IMR-90 (cell line): ENCODE data around the gene CNDP1. TPM values are rescaled to one million over a fixed set of nuclear protein-coding genes. Genes with fewer than 3 reads are reported as not detected.
A peak's percentile ranks its signal among the peaks of the same experiment; 100 is the strongest.

Experiments
- ATAC-seq: fragments of 200-7000 bp; cut with Tn5 transposase; 2 replicates; pipeline ENCODE4 v1.9.1; 2020; ENCODE audit warnings: low read depth, mild to moderate bottlenecking, moderate library complexity
- BruUV-seq: library from RNA; stranded (reverse); fragments of 400-500 nt; replicated peaks from 2 replicates; lab custom pipeline; 2021; lab: Mats Ljungman, UMichigan
- CTCF ChIA-PET: fragments of 300-600 bp; formaldehyde crosslinking; extraction: SDS; loops from one replicate; lab custom pipeline; 2021; ENCODE audit warnings: antibody characterized with exemption; lab: Yijun Ruan, JAX
- POLR2A ChIA-PET: fragments of 300-600 bp; sonication (Branson Sonifier 250); formaldehyde crosslinking; loops from one replicate; lab custom pipeline; 2022; ENCODE audit warnings: antibody characterized with exemption; ENCODE audit not compliant: unreplicated experiment; lab: Charles Lee
- DNase-seq: peaks from one replicate; pipeline ENCODE4 v3.0.0; 2013
- H2AFZ ChIP-seq: replicated peaks from 2 replicates; pipeline ENCODE3; 2013; ENCODE audit warnings: low read length, mild to moderate bottlenecking; ENCODE audit not compliant: poor library complexity
- H2AK5ac ChIP-seq: 2 replicates; pipeline ENCODE4 v1.6.1; 2013; ENCODE audit warnings: low read depth, low read length, inconsistent platforms
- H2AK9ac ChIP-seq: replicated peaks from 2 replicates; pipeline ENCODE3; 2013; ENCODE audit warnings: mild to moderate bottlenecking, low read depth, low read length, moderate library complexity; ENCODE audit not compliant: poor library complexity
- H2BK120ac ChIP-seq: 2 replicates; pipeline ENCODE4 v1.6.1; 2013; ENCODE audit warnings: low read depth, low read length, inconsistent platforms
- H2BK15ac ChIP-seq: 3 replicates; pipeline ENCODE4 v1.6.1; 2013; ENCODE audit warnings: low read depth, low read length, inconsistent platforms
- H2BK20ac ChIP-seq: 2 replicates; pipeline ENCODE4 v1.6.1; 2013; ENCODE audit warnings: low read depth, mild to moderate bottlenecking, inconsistent platforms, low read length, moderate library complexity
- H2BK5ac ChIP-seq: 2 replicates; pipeline ENCODE4 v1.6.1; 2013; ENCODE audit warnings: mild to moderate bottlenecking, low read depth, low read length, inconsistent platforms; ENCODE audit not compliant: poor library complexity, severe bottlenecking
- H3K14ac ChIP-seq: replicated peaks from 2 replicates; pipeline ENCODE4 v1.6.1; 2013; ENCODE audit warnings: low read depth, low read length, inconsistent platforms
- H3K18ac ChIP-seq: 2 replicates; pipeline ENCODE4 v1.6.1; 2013; ENCODE audit warnings: low read depth, low read length, control low read depth
- H3K23ac ChIP-seq: 2 replicates; pipeline ENCODE4 v1.6.1; 2013; ENCODE audit warnings: low read depth, low read length, inconsistent platforms
- H3K27ac ChIP-seq: 2 replicates; pipeline ENCODE4 v1.5.1; 2013; ENCODE audit warnings: mild to moderate bottlenecking, control low read depth, low read length; ENCODE audit not compliant: insufficient read depth
- H3K27me3 ChIP-seq: 2 replicates; pipeline ENCODE4 v1.6.1; 2013; ENCODE audit warnings: low read length; ENCODE audit not compliant: control insufficient read depth, insufficient read depth
- H3K36me3 ChIP-seq: 2 replicates; pipeline ENCODE4 v1.6.1; 2013; ENCODE audit warnings: low read length, mixed read lengths; ENCODE audit not compliant: control insufficient read depth, insufficient read depth
- H3K4ac ChIP-seq: 2 replicates; pipeline ENCODE4 v1.6.1; 2013; ENCODE audit warnings: low read depth, low read length, inconsistent platforms
- H3K4me1 ChIP-seq: 2 replicates; pipeline ENCODE4 v1.6.1; 2013; ENCODE audit warnings: low read length, mixed read lengths; ENCODE audit not compliant: control insufficient read depth, insufficient read depth
- H3K4me2 ChIP-seq: 2 replicates; pipeline ENCODE4 v1.6.1; 2013; ENCODE audit warnings: low read depth, mild to moderate bottlenecking, control low read depth, low read length, moderate library complexity
- H3K4me3 ChIP-seq: 2 replicates; pipeline ENCODE4 v1.5.1; 2013; ENCODE audit warnings: low read depth, mild to moderate bottlenecking, control low read depth, low read length, moderate library complexity; ENCODE audit not compliant: insufficient read depth
- H3K56ac ChIP-seq: 2 replicates; pipeline ENCODE4 v1.6.1; 2013; ENCODE audit warnings: low read length, inconsistent platforms; ENCODE audit not compliant: insufficient read depth; ENCODE audit errors: extremely low read depth
- H3K79me1 ChIP-seq, 2 experiments: 2 replicates each; pipeline ENCODE4 v1.6.1; 2013; ENCODE audit warnings: low read length in 2 of 2, inconsistent platforms in 1 of 2, low read depth in 1 of 2
- H3K9ac ChIP-seq: 2 replicates; pipeline ENCODE4 v1.6.1; 2013; ENCODE audit warnings: low read depth, low read length, control low read depth
- H3K9me1 ChIP-seq: 2 replicates; pipeline ENCODE4 v1.6.1; 2013; ENCODE audit warnings: low read length, inconsistent platforms; ENCODE audit not compliant: insufficient read depth
- H3K9me3 ChIP-seq: 2 replicates; pipeline ENCODE4 v1.6.1; 2013; ENCODE audit warnings: low read length; ENCODE audit not compliant: control insufficient read depth, insufficient read depth
- H4K20me1 ChIP-seq: 2 replicates; pipeline ENCODE4 v1.6.1; 2013; ENCODE audit warnings: low read length, inconsistent platforms; ENCODE audit not compliant: insufficient read depth
- H4K5ac ChIP-seq: 2 replicates; pipeline ENCODE4 v1.6.1; 2013; ENCODE audit warnings: mild to moderate bottlenecking, low read depth, low read length, control low read depth
- H4K8ac ChIP-seq, 2 experiments: 2 replicates each; pipeline ENCODE4 v1.6.1; 2013; ENCODE audit warnings: low read depth in 2 of 2, low read length in 2 of 2, control low read depth in 1 of 2, inconsistent platforms in 1 of 2
- H4K91ac ChIP-seq: 2 replicates; pipeline ENCODE4 v1.6.1; 2013; ENCODE audit warnings: low read depth, low read length, inconsistent platforms; ENCODE audit not compliant: insufficient read depth
- BHLHE40 ChIP-seq: fragments of 150-350 bp; IDR thresholded peaks from 2 replicates; pipeline ENCODE4 v1.6.1; 2016; ENCODE audit warnings: mild to moderate bottlenecking, low read depth, low read length
- MAZ ChIP-seq: IDR thresholded peaks from 2 replicates; pipeline ENCODE4 v1.6.1; 2012; ENCODE audit warnings: low read depth, mild to moderate bottlenecking, low read length, improper control_type of control experiment, moderate library complexity, borderline replicate concordance
- RAD21 ChIP-seq: IDR thresholded peaks from 2 replicates; pipeline ENCODE4 v1.6.1; 2012; ENCODE audit warnings: low read length, improper control_type of control experiment
- SMC3 ChIP-seq: fragments of 150-350 bp; IDR thresholded peaks from 2 replicates; pipeline ENCODE4 v1.6.1; 2016; ENCODE audit warnings: low read depth, mild to moderate bottlenecking, antibody characterized with exemption, low read length, moderate library complexity
- WGBS, 2 experiments: methylation state at CpG; one replicate each; pipeline versions ENCODE4 v1.1.5 to v1.1.7; 2013; ENCODE audit warnings: missing lambda C conversion rate in 2 of 2; ENCODE audit not compliant: insufficient read length in 1 of 2; ENCODE audit errors: extremely low coverage in 2 of 2; 5-methylcytosine and 5-hydroxymethylcytosine counted together
- dilution Hi-C: fragments of 300-500 bp; cut with HindIII; formaldehyde crosslinking; loops from one replicate; pipeline ENCODE4 v1.14.3; 2018; ENCODE audit warnings: low sequenced_read_pairs; ENCODE audit not compliant: unreplicated experiment
- in situ Hi-C: fragments of 300-500 bp; cut with MboI; formaldehyde crosslinking; loops from 3 replicates; pipeline ENCODE4 v1.14.3; 2019; ENCODE audit warnings: low sequenced_read_pairs, inconsistent platforms, mixed read lengths
- intact Hi-C: fragments of 100-400 bp; cut with micrococcal nuclease; formaldehyde crosslinking; loops from 2 replicates; pipeline ENCODE4 v1.10.0; 2022
- polyA plus RNA-seq, 3 experiments: library from polyadenylated mRNA; depleted of rRNA; stranded (reverse); fragments of >200 nt; gene quantifications; 2 replicates each; pipeline ENCODE4 v1.2.3, GENCODE V29; 2012; ENCODE audit warnings: low replicate concordance in 1 of 3
- total RNA-seq: library from RNA; depleted of rRNA; stranded (reverse); fragments of >200 nt; gene quantifications from 2 replicates; pipeline ENCODE4 v1.2.3, GENCODE V29; 2012
- TF ChIP-seq, protein P1 (sequence below): conservative IDR thresholded peaks from 2 replicates; pipeline ENCODE4 v1.5.1; 2012; ENCODE audit warnings: mild to moderate bottlenecking, low read depth, low read length, improper control_type of control experiment

The CNDP1 gene
- total and polyA plus RNA-seq, 2 of the 4 experiments (the other 2 are of a cell fraction): not detected

DNA sequence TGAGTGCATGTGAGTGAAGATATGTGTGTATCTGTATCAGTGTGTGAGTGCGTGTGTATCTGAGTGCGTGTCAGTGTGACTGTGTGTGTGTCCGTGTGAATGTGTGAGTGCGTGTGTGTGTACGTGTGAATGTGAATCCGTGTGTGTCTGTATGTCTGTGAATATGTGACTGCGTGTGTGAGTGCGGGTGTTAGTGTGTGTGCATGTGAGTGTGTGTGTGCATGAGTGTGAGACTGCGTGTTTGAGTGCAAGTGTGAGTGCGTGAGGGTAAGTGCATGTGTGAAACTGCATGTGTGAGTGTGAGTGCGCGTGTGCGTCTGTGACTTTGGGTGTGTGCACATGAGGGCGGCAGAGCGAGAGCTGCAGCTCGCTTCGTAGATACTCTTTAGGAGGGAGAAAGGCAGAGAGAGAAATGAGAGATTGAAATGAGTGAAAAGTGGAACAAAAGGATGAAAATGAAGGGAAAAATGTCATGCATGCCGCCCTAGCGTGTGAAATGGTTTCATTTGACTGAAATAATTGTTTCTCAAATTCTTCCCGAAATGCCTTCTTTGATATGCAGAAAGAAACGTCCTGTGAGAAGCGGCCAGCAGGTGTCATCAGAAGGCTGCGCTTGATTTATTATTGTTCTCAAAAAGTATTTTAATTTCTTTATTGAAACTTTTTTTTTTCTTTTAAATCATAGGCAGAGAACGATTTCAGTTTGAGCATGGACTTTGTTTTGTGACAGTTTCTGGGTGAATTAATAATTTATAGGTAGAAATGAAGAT, 88.9 kb downstream of the CNDP1 start:
- Histone ChIP-seq H3K27me3 (no peaks in the 10 kb centered on the region), H4K5ac (no peak overlapping the region), H3K9ac (no peak overlapping the region), H2BK15ac (no peak overlapping the region), H2AFZ (no peak overlapping the region), H4K91ac (peak overlapping the region; percentile 2), H3K4me2 (no peak overlapping the region), H4K8ac (no peak overlapping the region), H4K20me1 (peaks cover 9% of the 10 kb centered on the region; the same call in 1 of the 2 replicates), H3K4me1 (peaks cover 3% of the 10 kb centered on the region; the same call in 1 of the 2 replicates), H3K27ac (no peak overlapping the region), H2BK5ac (peak overlapping the region; percentile 9), H3K56ac (no peak overlapping the region), H3K23ac (no peak overlapping the region), H2AK5ac (peak overlapping the region; percentile 66; the same call in 1 of the 2 replicates), H3K14ac (no peak overlapping the region; the same call in 1 of the 2 replicates), H2BK20ac (no peak overlapping the region), H3K4ac (peak overlapping the region; percentile 8; the same call in 1 of the 2 replicates), H2BK120ac (no peak overlapping the region), H3K9me1 (peaks cover 11% of the 10 kb centered on the region), H3K79me1 (peaks cover 39 to 59% of the 10 kb centered on the region in 2 experiments), H3K9me3 (no peaks in the 10 kb centered on the region), H3K4me3 (no peak overlapping the region), H3K36me3 (no peaks in the 10 kb centered on the region), H2AK9ac (no peak overlapping the region), H3K18ac (no peak overlapping the region)
- POLR2A ChIA-PET: no interaction called here
- peak; percentile 55 for TF ChIP-seq RAD21
- TF ChIP-seq, protein P1, sequence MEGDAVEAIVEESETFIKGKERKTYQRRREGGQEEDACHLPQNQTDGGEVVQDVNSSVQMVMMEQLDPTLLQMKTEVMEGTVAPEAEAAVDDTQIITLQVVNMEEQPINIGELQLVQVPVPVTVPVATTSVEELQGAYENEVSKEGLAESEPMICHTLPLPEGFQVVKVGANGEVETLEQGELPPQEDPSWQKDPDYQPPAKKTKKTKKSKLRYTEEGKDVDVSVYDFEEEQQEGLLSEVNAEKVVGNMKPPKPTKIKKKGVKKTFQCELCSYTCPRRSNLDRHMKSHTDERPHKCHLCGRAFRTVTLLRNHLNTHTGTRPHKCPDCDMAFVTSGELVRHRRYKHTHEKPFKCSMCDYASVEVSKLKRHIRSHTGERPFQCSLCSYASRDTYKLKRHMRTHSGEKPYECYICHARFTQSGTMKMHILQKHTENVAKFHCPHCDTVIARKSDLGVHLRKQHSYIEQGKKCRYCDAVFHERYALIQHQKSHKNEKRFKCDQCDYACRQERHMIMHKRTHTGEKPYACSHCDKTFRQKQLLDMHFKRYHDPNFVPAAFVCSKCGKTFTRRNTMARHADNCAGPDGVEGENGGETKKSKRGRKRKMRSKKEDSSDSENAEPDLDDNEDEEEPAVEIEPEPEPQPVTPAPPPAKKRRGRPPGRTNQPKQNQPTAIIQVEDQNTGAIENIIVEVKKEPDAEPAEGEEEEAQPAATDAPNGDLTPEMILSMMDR: peak; percentile 48
- TF ChIP-seq BHLHE40: no peak
- no peak for TF ChIP-seq MAZ
- peak; percentile 33 for TF ChIP-seq SMC3
- CTCF ChIA-PET: interaction anchor here (0.7 kb wide), 1 partner anchor 9 kb away, joined by 5 read pairs; no protein-coding TSS in a partner anchor
- in situ Hi-C loops: no loop called here
- dilution Hi-C loops: no loop called here
- no peak for ATAC-seq
- intact Hi-C loops: no loop called here
- peak; percentile 24 for DNase-seq
- 87% methylated on average over 18 of the region's 24 CpGs; no CpG with 5 or more reads in 1 of the 2 experiments for WGBS, 2 experiments
- BruUV-seq: no TSS peak
